ENCODE measurements around the gene RPL13.
"Not testable (repeated sequence)": the region's sequence is repeated elsewhere in the genome, so short reads cannot be mapped to it uniquely, and the experiment has no call there.

Gene RPL13

DNA sequence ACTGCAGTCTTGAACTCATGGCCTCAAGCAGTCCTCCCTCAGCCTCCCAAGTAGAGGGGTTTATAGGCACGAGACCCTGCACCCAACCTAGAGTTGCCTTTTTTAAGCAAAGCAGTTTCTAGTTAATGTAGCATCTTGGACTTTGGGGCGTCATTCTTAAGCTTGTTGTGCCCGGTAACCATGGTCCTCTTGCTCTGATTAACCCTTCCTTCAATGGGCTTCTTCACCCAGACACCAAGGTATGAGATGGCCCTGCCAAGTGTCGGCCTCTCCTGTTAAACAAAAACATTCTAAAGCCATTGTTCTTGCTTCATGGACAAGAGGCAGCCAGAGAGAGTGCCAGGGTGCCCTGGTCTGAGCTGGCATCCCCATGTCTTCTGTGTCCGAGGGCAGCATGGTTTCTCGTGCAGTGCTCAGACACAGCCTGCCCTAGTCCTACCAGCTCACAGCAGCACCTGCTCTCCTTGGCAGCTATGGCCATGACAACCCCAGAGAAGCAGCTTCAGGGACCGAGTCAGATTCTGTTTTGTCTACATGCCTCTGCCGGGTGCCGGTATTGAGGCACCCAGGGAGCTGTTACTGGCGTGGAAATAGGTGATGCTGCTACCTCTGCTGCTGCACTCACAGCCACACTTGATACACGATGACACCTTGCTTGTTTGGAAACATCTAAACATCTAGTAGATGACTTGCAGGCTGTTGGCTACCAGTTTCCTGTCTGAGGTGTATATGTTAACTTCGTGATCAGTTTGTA is 3.3 kb downstream of the RPL13 start:
- DNase-seq = no peak

GRCh38 chr16:89564476-89565255 is 4.2 kb downstream of the RPL13 start:
- DNase-seq = no peak

- DNase-seq = no peak
Observed at GRCh38 chr16:89565256-89565505, 4.7 kb downstream of the RPL13 start.

DNA sequence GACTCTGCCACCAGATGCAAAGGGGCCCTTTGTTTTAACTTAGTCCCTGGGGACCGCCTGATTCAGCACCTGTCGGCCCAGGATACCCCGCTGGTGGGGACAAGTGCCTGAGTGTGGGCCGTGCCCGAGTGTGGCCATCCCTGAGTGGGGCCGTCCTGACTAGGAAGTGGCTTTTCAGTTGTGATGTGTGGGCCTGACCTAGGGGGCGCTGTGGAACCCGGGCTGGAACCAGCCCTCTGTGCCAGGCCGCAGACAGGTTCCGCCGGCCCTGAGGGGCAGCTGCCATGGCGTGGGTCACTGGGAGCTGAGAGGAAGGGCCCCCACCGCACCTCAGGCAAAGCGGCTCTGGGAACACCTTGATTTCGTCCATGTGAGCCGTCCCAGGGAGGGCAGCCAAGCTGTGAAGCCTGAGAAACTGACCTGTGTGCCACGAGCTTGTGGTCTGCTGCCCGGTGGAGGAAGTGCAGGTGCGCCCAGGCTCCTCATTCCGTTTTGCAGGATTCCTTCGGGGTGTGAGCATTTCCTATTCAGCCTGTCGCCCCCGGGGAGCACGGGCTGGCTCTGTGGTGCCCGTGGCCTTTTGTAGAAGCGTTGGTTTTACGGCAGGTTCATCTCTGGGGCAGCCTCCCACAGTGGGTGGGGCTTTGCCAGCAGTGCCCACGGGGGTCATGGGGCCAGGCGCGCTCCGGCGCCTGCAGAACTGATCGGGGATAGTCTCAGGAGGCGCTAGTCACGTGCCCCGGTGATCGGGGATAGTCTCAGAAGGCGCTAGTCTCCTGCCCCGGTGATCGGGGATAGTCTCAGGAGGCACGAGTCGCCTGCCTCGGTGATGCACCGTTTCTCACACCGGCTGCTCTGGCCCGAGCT is 5.3 kb downstream of the RPL13 start:
- DNase-seq = no peak

- no peak for DNase-seq
Observed at GRCh38 chr16:89567656-89568594, 7.4 kb downstream of the RPL13 start.

DNA sequence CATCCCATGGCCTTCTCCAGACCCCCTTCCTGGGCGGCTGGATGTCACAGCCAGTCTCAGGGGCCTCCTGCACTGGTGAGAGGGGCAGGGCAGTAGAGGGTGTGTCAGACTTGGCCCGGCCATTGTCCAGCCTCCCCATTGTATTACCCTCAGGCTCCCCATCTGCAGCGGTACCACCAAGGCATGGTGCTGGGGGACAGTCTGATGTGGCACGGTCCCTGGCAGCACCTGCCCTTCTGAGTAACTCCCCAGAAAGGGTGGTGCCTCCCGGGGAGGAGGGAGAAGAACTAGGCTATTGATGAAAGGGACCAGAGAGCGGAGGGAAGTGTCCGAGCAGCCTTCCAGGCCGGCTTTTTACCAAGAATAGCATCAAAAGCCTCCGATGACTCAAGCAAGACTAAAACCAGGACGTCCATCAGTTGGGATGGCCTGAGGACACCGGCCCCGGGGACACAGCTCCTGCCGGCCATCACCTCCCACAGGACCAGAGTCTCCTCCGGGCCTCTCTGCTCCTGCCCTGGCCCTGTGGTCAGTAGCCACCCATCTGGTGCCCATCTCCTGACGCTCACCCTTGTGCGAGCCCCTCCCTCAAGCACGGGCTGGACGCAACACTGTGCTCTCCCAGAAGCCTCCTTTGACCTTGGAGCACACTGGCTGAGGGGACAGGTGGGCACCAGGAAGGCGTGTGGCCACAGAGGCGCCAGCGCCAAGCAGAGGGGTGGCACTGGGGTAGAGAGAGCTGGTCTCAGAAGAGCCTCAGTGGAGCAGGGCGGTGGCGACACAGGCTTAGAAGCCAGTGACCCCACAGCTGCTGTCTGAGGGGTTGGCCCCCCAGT is 9.2 kb downstream of the RPL13 start:
- DNase-seq = no peak

DNA sequence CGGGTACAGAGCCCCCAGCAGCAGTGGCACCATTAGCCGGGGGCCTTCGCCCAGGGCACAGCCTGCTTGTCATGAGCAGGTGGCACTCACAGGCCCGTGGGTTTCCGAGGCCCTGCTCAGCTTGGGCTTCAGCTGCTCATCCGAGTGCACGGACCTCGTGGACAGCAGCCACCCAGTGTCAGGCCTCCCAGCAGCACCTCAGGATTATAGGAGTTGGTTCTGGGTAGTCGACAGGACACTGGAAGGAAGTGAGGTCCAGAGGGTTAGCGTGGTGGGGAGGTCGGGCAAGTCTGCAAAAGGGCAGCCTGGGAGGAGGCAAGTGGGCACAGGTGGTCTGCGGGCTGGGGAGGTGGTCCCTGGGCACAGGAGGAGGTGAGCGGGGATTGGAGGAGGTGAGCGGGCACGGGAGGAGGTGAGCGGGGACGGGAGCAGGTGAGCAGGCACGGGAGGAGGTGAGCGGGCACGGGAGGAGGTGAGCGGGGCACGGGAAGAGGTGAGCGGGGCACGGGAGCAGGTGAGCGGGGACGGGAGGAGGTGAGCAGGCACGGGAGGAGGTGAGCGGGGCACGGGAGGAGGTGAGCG is 10.0 kb downstream of the RPL13 start:
- no peak for DNase-seq

GRCh38 chr16:89570983-89571598 is 10.6 kb downstream of the RPL13 start:
- DNase-seq = not testable (repeated sequence)

GRCh38 chr16:89571636-89572035 is 11.2 kb downstream of the RPL13 start:
- DNase-seq = no peak

DNA sequence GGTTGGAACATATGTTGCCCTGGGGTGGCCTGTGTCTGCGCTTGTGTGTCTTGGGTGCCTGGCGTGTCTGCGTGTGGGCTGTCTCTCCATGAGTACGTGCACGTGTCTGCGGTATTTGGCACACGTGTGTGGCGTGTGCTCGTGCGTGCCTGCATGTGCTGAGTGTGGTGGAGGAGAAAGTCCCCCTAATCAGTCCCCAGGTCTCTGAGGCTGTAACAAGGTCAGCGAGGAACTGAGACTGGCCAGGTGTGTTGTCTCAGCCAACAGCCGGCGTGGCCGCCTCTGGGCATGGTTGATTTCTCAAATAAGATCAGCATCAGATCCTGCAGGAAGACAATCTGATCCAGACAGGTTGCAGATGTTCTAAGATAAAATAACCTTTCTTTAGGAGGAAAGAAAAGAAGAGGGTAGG is 11.6 kb downstream of the RPL13 start:
- no peak for DNase-seq

- no peak for DNase-seq
Observed at GRCh38 chr16:89572485-89573205, 12.2 kb downstream of the RPL13 start.

DNA sequence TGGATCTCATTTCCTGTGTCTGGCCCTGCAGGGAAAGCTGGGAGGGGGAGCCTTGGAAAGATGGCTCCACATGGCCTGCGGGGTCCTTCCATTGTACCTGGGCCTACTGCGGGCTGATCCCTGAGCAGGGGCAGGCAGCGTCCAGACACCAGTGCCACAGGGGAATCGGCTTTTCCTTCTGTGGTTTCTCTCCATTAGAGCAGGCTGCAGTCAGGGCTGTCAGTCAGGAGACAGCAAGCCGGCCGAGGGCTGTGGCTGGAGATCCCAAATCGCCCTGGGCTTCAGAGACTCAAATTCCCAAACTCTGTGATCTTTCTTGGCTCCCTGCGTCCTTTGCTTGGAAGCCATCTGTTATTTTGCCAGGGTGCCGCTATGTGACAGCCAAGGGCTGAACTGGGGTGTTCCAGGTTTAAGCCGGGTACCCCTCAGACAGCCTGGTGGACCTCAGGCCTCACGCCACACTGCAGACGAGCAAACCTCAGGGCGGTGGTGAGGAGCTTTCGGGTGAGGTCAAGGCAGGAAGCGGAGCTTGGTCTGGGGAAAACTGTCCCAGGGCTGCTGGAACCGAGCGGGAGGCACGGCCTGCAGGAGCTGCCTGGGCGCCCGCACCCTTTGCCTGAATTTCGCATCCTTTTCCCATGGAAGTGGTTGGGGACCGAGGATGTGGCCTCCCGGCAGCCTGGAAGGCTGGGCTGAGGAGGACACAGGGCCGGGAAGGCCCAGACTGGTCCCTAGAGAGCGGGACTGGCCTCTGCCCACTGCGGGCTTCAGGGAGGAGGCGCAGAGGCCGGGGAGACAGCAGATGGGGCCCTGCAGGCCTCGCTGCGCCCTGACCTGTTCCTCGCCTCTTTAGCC is 13.6 kb downstream of the RPL13 start:
- DNase-seq = no peak

DNA sequence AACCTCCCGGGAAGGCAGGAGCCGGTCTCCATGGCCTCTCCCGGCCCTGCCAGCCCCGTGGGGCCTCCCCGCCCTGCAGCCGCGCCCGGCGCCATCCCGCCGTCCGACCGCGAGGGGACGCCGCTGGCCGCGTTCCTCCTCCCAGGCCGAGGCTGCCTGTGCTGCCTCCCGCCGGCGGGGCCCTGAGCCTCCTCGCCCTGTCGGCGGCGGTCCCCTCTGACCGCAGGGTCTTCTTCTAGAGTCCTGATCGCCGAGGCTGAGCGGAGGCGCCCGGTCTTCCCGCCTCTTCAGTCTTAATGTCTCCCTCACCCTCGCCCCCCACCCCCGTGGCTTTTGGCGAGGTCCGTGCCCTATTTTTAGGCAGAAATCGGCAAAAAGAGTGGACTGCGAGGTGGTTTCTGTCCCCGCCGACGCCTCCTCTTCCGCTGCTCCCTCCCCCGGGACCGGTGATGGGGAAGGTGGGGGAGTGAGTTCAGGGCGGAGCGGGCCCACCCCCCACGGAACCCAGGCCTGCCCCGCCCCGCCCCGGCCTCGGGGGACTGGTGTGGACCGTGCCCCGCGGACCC is 14.3 kb downstream of the RPL13 start:
- peak; percentile 12 for DNase-seq

DNA sequence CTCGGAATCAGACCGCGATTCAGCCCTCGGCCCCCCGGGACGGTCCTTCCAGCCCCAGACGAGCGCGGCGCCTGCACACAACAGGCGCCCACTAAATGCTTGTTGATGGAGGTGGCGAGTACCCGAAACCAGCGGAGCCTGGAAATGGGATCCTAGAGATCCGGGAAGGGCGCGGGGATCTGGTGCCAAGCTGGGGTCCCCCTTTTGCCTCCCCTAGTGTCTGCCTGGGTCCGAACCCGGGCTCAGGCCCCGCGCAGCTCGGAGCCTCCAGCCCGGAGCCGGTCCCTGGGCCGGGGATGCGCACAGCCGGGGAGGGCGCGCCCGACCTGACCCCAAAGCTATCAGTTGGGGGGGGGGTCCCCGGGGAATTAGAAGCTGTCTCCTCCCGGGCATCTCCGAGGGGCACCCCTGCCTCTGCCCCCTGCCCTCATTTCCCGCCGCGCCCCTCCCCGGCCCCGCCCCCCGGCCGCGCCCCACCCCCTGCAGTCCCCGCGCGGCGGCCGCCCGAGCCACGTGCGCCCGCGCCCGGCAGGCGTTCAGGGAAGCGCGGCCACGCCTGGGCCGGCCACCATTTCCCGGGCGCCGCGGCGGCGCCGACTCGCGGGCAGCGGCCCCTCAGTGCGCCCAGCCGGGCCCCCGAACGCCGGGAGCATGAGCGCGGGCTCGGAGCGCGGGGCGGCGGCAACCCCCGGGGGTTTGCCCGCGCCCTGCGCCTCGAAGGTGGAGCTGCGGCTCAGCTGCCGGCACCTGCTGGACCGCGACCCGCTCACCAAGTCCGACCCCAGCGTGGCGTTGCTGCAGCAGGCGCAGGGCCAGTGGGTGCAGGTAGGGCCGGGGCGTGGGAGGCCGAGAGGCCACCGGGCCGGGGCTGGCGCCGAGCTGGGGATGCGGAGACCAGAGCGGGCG is 15.0 kb downstream of the RPL13 start, which contains the start of gene CPNE7:
TSS of gene CPNE7 (plus strand) at position 512 of the 906 bp plus-strand sequence. CDS start at position 652, 140 bp downstream.
- no peak for DNase-seq

- DNase-seq = no peak
Observed at GRCh38 chr16:89576153-89577054, 15.9 kb downstream of the RPL13 start.

DNA sequence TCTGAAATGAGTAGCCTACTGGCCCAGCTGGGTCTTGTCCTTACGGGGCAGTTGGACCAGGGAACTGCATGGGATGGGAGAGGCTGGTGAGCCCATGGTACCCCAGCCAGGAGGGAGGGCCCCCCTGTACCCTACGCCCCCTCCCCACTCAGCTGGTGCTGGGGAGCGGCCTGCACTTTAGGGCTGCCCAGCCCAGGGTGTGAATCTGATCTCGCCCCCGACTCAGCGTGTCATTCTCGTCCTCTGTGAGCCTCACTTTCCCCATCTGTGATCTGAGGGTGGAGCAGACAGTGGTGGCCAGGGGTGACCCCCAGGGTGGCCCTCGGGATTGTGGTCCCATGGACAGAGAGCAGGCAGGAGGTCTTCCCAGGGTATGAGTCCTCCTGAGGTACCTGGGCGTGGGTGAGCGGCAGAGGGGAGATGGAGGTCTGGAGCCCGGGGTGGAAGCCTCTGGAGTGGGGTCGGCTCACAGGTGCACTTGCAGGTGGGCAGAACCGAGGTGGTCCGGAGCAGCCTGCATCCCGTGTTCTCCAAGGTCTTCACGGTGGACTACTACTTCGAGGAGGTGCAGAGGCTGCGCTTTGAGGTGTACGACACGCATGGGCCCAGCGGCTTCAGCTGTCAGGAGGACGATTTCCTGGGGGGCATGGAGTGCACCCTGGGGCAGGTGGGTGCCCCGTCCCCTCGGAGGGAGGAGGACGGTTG is 16.7 kb downstream of the RPL13 start:
- DNase-seq = no peak

Measured in DMS153 (cell line).